ENCODE data around the gene DROSHA. TPM values are rescaled to one million over a fixed set of nuclear protein-coding genes. Genes with fewer than 3 reads are reported as not detected.
"Not testable (repeated sequence)": the region's sequence is repeated elsewhere in the genome, so short reads cannot be mapped to it uniquely, and the experiment has no call there.

The DROSHA gene
- total RNA-seq, 3 donors from 2014 or later, result 31.5 to 52.5 (median 50.8) TPM

GRCh38 chr5:31573494-31574142 lies 41.7 kb upstream of the DROSHA start:
- no peak overlapping the region for H3K27ac ChIP-seq
- TF ChIP-seq POLR2AphosphoS5 (IDR thresholded peaks at IDR 0.05) (no peak), POLR2A (IDR thresholded peaks at IDR 0.05) (no peak)
- TF ChIP-seq, protein P1, sequence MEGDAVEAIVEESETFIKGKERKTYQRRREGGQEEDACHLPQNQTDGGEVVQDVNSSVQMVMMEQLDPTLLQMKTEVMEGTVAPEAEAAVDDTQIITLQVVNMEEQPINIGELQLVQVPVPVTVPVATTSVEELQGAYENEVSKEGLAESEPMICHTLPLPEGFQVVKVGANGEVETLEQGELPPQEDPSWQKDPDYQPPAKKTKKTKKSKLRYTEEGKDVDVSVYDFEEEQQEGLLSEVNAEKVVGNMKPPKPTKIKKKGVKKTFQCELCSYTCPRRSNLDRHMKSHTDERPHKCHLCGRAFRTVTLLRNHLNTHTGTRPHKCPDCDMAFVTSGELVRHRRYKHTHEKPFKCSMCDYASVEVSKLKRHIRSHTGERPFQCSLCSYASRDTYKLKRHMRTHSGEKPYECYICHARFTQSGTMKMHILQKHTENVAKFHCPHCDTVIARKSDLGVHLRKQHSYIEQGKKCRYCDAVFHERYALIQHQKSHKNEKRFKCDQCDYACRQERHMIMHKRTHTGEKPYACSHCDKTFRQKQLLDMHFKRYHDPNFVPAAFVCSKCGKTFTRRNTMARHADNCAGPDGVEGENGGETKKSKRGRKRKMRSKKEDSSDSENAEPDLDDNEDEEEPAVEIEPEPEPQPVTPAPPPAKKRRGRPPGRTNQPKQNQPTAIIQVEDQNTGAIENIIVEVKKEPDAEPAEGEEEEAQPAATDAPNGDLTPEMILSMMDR (IDR thresholded peaks at IDR 0.05), result no peak
- H3K36me3 ChIP-seq, result no peaks in the 10 kb centered on the region
- H3K4me3 ChIP-seq, result no peak overlapping the region
- DNase-seq (ENCODE audit: low spot score in 2 of 2), result no peak
- H3K4me1 ChIP-seq, result no peaks in the 10 kb centered on the region
- H3K27me3 ChIP-seq, result no peaks in the 10 kb centered on the region
- intact Hi-C loops (cut with DNase I; ENCODE audit: low total_unique reads), result no loop called here
- no peaks in the 10 kb centered on the region for H3K9me3 ChIP-seq

GRCh38 chr5:31569068-31569467 lies 37.2 kb upstream of the DROSHA start:
- no peak for DNase-seq (ENCODE audit: low spot score in 2 of 2)
- Histone ChIP-seq H3K9me3 (peaks cover 0 to 3% of the 10 kb centered on the region in 2 donors), H3K4me3 (no peak overlapping the region), H3K4me1 (no peaks in the 10 kb centered on the region), H3K36me3 (no peaks in the 10 kb centered on the region), H3K27me3 (no peaks in the 10 kb centered on the region), H3K27ac (no peak overlapping the region)
- TF ChIP-seq POLR2A (IDR thresholded peaks at IDR 0.05) (no peak), POLR2AphosphoS5 (IDR thresholded peaks at IDR 0.05) (no peak)
- TF ChIP-seq, protein P1 (IDR thresholded peaks at IDR 0.05), result no peak
- intact Hi-C loops (cut with DNase I; ENCODE audit: low total_unique reads), result no loop called here

- intact Hi-C loops (cut with DNase I; ENCODE audit: low total_unique reads), result no loop called here
- H3K36me3 ChIP-seq, result no peaks in the 10 kb centered on the region
- H3K4me3 ChIP-seq, result no peak overlapping the region
- TF ChIP-seq POLR2AphosphoS5 (IDR thresholded peaks at IDR 0.05), result no peak
- TF ChIP-seq, protein P1 (IDR thresholded peaks at IDR 0.05), result no peak
- TF ChIP-seq POLR2A (IDR thresholded peaks at IDR 0.05), result no peak
- DNase-seq (ENCODE audit: low spot score in 2 of 2), result no peak
- H3K4me1 ChIP-seq, result no peaks in the 10 kb centered on the region
- peaks cover 0 to 3% of the 10 kb centered on the region in 2 donors for H3K9me3 ChIP-seq
- no peaks in the 10 kb centered on the region for H3K27me3 ChIP-seq
- H3K27ac ChIP-seq, result no peak overlapping the region
Observed at GRCh38 chr5:31568302-31568835, 36.5 kb upstream of the DROSHA start.

GRCh38 chr5:31566362-31566761 lies 34.5 kb upstream of the DROSHA start:
- intact Hi-C loops (cut with DNase I; ENCODE audit: low total_unique reads); DNase-seq (ENCODE audit: low spot score in 2 of 2); H3K36me3 ChIP-seq; H3K27me3 ChIP-seq; H3K27ac ChIP-seq; H3K9me3 ChIP-seq; H3K4me3 ChIP-seq; H3K4me1 ChIP-seq: not testable (repeated sequence)

GRCh38 chr5:31563216-31563615 lies 31.3 kb upstream of the DROSHA start:
- no peak for DNase-seq (ENCODE audit: low spot score in 2 of 2)
- H3K27ac ChIP-seq, result no peak overlapping the region
- H3K4me1 ChIP-seq, result no peaks in the 10 kb centered on the region
- TF ChIP-seq POLR2AphosphoS5 (IDR thresholded peaks at IDR 0.05) (no peak), POLR2A (IDR thresholded peaks at IDR 0.05) (no peak)
- TF ChIP-seq, protein P1 (IDR thresholded peaks at IDR 0.05), result no peak
- H3K36me3 ChIP-seq, result no peaks in the 10 kb centered on the region
- no peaks in the 10 kb centered on the region for H3K27me3 ChIP-seq
- peaks cover 0 to 3% of the 10 kb centered on the region in 2 donors for H3K9me3 ChIP-seq
- no peak overlapping the region for H3K4me3 ChIP-seq
- intact Hi-C loops (cut with DNase I; ENCODE audit: low total_unique reads), result no loop called here

All from breast epithelium (tissue), 4 donors.